CMK (cell line): ENCODE results near the gene FOXO4.

Experiments
- DNase-seq: peaks from one replicate; pipeline ENCODE4 v3.0.0-alpha.2; 2010; ENCODE audit warnings: low read depth

FOXO4 gene

DNA sequence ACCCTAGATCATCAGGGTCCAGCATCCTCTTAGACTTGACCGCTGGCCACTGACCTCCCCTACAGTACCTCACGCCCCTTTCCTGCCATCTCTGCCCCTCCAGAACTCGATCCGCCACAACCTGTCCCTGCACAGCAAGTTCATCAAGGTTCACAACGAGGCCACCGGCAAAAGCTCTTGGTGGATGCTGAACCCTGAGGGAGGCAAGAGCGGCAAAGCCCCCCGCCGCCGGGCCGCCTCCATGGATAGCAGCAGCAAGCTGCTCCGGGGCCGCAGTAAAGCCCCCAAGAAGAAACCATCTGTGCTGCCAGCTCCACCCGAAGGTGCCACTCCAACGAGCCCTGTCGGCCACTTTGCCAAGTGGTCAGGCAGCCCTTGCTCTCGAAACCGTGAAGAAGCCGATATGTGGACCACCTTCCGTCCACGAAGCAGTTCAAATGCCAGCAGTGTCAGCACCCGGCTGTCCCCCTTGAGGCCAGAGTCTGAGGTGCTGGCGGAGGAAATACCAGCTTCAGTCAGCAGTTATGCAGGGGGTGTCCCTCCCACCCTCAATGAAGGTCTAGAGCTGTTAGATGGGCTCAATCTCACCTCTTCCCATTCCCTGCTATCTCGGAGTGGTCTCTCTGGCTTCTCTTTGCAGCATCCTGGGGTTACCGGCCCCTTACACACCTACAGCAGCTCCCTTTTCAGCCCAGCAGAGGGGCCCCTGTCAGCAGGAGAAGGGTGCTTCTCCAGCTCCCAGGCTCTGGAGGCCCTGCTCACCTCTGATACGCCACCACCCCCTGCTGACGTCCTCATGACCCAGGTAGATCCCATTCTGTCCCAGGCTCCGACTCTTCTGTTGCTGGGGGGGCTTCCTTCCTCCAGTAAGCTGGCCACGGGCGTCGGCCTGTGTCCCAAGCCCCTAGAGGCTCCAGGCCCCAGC, 5.2 kb downstream of the FOXO4 start:
- DNase-seq = no peak

DNA sequence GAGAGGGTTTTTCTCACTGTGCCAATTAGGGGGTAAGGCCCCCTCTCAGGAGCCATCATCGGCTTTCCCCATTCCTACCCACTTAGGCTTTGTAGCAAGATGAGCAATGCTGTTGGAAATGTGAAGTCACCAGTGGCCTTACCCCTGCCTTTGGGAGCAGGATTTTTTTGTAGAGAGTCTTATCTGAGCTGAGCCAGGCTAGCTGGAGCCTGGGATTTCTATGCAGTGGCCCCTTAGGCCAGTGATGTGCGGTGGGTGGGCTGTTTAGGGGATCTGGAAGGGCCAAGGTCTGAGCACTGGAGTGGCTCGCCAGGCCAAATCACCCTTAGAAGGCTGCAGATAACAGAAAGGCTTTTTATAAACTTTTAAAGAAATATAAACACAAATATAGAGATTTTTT, 6.6 kb downstream of the FOXO4 start:
- no peak for DNase-seq

DNA sequence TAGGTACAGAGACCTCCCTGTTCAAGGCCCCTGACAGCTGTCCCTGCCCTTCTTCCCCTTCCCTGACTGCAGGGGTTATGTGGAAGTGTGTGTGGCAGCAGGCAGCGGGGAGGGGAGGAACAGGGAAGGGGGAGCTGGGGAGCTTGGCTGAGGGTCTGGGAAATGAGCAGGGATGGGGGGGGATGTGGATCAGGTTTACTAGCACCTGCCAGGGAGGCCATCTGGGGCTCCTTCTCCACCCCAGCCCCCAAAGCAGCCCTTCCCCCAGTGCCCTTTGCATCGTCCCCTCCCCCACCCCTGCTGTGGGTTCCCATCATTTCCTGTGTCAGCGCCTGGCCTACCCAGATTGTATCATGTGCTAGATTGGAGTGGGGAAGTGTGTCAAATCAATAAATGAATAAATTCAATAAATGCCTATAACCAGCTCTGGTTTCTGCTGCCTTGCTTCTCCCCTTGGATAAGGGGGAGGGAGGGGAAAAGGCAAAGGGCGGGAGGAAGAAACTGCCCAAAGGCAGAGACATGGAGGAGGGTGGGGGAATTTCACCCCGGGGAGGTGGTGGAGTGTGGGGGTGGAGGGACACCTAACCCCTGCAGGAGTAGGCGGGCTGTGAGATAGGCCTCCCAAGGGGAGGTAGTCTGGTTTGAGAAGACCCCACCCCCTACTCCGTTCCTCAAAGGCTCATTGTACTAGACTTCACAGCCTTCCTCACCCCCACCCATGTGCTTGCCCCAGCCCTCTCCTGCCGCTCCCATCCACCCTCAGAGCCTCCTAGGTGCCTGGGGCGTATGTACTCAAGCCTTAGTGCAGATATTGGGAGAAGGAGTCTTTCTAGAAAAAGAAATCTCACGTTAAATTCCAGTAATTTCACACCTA, 7.7 kb downstream of the FOXO4 start:
- DNase-seq = peak; percentile 49

DNA sequence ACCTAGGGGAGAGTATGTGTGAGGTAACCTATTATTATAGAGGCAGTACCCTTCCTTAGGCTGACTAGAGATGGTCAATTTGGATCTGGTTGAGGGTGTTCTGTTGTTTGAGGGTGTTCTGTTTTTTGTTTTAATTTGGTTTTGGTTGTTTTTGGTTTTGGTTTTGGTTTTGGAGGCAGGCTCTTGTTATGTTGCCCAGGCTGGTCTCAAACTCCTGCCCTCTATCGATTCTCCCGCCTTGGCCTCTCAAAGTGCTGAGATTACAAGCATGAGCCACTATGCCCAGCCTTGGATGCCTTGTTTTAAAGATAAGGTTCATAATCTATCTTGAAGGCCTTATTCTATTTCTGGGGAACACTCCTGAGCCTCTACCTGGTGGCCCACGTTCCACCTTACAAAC, 10.0 kb downstream of the FOXO4 start:
- no peak for DNase-seq

DNA sequence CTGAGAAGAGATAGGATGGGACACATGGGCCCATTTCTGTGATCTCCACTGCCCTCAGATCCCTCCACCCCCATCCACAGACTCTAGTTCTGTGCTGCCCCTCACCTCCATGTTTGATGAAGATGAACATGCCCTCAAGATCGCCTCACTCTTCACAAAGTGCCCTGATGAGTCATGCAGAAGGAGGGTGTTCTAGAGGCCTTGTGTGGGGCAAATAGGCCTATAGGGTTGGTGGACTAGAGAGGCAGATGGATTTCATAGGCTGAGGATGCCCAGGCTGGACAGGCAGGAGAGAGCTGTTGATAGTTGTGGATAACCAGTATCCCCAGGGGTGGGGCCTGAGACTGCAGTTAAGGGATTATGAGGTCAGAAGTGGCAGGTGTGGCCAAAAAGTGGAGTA, 10.8 kb downstream of the FOXO4 start, which contains the start of gene CXorf65:
Gene CXorf65 (minus strand): TSS at position 314 of the 400 bp plus-strand sequence. CDS start 184 bp downstream, at position 130.
- no peak for DNase-seq

DNA sequence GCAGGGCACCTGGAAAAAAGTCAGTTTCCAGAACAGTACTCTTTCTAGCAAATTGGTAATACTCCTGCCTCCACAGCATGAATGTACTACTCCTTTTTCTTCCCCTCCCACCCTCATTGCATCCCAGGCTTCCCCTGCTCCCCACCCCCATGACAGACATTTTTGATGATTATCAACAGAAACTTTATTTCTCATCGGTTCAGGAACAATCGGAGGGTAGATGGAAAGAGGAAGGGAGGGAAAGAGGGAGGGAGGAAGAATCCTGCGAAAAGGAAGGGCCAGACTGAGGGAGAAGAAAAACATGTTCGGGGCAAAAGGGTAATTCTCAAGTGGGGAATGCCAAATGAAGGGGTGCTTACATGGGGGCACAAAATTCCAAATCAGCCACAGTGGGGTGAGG, 11.6 kb downstream of the FOXO4 start:
- DNase-seq = no peak

DNA sequence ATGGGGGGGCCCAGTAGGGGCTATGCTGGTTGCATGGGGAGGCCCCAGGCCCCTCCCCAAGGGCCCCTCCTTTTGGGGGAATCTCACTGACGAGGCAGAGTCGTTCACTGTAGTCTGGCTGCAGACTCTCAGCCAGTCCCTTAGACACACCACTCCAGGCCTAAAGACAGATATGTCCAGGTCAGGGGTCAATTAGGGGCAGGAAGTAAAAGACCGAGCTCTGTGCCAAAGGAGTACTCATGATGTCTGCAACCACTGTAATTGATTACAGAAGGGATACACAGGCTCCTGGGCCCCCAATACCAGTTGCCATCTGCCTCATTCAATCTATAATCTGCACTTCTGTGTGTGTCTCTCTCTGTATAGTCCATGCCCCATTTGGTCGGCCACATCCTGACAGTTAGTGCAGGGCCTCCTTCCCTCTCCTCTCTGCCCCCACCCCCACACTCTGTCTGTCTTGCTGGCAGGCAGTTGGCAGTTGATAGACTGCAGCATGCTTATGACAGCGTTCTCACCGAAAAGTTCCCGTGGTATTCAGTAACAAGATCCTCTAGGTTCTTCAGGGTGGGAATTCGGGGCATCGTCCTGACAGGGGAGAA, 12.2 kb downstream of the FOXO4 start:
- DNase-seq = no peak

DNA sequence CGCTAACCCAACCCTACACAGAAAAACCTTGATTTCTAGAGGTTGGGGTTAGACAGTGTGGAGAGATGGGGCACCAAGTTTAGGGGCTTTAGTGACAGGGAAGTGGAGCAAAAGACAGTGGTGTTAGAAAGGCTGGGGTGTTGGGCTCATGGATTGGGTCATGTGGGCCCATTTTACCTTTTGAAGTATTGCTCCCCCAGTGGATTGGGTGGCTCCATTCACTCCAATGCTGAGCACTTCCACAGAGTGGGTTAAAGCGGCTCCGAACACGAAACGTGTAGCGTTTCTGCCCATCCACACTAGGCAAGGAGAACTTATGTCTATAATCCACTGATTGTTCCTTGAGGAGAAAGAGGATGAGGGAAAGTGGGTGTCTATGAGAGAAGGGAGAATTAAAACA, 13.4 kb downstream of the FOXO4 start:
- no peak for DNase-seq

DNA sequence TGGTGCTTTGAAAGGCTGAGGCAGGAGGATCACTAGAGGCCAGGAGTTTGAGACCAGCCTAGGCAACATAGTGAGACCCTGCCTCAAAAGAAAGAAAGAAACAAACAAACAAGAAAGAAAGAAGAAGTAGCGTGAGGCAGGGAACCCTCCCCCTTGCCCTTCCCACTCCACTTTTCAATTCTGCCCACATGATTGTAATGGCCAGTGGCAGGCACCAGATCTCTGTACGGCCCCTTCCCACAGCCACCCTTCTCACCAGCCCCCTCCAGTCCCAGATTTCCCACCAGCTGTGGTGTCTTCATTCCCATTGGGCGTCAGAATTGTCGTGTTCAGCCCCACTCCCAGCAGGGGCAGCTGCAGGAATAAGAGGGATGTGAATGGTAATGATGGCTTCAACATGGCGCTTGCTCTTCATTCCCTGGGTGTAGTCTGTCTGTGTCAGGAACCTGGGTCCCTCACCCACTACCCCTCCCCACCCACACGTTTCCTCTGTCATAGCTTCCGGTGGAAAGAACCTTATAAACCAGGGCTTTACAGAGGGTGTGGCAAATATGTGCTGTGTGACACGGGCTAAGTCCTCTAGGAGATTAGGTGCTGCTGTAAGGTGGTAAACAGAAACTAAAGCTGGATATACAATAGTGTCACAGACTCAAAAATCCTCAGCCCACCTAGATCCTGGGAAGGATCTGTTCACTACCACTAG, 15.6 kb downstream of the FOXO4 start, which contains the start of gene IL2RG:
Gene IL2RG (minus strand): TSS at position 437 of the 703 bp plus-strand sequence. CDS start 38 bp downstream, at position 399.
- peak; percentile 60 for DNase-seq

DNA sequence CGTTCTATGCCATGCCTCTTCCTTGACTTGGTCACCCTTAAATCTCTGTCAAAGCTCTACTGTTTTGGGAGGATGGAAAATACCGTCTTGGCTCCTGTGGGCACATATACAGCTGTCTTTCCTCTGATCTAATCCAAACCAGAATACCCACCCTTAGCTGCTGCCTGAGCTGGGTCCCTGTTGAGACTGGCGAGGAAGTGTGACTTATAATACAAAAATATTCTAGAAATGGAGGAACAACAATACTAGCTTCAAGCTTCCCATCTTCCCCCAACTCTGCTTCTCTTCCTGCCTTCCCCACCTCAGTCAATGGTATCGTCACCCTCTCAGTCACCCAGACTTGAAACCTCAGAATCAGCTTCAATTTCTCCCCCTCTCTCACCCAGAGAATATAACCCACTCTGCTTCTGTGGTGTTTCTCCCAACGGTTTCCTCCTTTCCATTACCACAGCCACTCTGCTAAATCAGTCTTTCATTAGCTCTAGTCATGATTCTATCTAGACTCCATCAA, 16.3 kb downstream of the FOXO4 start:
- no peak for DNase-seq

DNA sequence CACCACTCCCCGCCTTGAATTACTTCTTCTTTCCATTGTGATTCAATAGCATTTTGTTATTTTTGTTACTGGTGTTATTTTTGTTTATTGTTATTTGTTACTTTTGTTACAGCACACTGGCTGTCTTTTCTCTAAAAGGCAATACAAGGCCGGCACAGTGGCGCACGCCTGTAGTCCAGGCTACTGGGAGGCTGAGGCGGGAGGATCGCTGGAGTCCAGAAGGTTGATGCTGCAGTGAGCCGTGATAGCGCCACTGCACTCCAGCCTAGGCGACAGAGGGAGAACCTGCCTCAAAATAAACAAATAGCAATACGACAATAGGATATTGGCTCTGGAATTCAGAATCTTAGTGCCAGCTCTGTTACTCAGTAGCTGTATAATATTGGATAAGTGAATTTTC, 21.7 kb downstream of the FOXO4 start:
- no peak for DNase-seq

DNA sequence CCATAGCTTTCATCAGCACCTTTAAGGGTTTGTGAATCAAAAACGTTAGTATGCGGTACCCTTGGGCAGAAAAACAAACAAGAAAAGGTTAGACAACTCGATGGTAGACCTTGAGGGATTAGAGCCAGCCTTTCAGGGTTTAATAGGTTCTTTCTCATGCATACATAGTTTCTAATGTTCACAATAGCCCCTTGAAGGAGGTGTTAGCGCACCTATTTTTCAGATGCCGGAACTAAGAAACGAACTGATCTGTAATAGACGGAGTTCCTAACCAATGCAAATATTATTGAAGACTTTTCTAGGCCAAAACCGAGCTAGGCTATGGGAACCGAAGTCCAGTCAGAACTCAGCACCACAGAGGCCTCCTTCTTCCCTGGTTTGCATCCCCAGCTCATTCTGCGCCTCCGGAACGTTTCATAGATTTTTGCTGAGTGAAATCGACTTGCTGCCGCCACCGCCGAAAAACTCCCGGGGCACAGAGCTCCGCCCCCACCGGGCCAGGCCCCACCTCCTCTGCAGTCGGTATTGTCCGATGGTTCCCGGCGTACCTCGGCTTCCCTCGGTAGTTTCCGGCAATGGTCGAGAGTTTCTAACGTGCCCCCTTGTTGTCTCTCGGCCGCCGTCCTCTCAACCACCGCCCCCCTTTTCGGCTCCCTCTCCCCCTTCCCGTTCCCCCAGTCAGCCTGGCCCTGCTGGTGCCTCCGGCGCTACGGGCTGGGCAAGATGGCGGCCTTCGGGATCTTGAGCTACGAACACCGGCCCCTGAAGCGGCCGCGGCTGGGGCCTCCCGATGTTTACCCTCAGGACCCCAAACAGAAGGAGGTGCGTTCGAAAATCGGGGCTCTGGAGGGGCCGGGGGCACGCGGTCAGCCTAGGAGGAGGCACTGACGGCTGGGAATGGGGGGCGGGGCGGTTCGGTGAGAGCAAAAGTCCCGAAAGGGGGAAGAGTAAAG, 22.7 kb downstream of the FOXO4 start, which contains the start of gene MED12:
Gene MED12 (plus strand): TSS at position 565 of the 953 bp plus-strand sequence. CDS start 159 bp downstream, at position 724.
- DNase-seq = peak; percentile 59

DNA sequence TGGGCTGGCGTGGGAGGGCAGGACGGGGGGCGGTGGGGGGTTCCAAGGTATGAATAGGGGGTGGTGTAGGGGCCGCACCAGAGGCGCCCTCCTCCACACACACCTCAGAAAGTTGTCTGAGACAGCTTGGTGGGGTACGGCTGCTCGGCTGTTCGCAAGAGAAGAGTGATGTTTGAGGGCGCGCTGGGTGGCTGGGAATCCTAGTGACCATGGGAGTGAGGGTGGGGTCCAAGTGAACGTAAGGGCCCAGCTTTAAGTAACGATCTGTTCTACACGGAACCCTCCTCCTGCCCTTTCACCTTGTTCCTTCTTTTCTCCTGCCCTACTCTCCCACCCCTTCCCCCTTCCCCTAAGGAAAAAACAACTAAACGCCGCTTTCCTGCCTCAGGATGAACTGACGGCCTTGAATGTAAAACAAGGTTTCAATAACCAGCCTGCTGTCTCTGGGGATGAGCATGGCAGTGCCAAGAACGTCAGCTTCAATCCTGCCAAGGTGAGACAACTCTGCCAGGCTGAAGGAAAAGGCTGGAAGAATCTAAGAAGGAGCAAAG, 23.4 kb downstream of the FOXO4 start:
- DNase-seq = no peak

DNA sequence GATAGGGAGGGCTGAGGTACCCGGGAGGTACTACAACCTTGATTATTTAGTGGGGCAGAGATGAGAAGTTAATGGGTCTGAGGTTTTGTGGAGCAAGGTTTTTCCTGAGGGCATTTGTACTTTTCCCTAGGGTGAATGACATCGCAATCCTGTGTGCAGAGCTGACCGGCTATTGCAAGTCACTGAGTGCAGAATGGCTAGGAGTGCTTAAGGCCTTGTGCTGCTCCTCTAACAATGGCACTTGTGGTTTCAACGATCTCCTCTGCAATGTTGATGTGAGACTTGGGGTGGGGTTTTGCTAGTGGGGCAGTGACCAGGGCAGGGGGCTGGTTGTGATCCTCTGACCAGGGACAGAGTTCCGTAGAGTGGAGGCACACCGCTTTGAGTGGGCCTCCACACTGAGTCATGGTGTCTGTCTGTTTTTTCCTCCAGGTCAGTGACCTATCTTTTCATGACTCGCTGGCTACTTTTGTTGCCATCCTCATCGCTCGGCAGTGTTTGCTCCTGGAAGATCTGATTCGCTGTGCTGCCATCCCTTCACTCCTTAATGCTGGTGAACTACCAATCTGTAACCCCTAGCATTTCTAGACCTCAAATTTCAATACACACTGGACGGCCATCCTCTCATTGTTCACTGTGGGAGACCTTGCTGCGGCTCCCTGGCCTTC, 32.6 kb downstream of the FOXO4 start:
- DNase-seq = no peak

DNA sequence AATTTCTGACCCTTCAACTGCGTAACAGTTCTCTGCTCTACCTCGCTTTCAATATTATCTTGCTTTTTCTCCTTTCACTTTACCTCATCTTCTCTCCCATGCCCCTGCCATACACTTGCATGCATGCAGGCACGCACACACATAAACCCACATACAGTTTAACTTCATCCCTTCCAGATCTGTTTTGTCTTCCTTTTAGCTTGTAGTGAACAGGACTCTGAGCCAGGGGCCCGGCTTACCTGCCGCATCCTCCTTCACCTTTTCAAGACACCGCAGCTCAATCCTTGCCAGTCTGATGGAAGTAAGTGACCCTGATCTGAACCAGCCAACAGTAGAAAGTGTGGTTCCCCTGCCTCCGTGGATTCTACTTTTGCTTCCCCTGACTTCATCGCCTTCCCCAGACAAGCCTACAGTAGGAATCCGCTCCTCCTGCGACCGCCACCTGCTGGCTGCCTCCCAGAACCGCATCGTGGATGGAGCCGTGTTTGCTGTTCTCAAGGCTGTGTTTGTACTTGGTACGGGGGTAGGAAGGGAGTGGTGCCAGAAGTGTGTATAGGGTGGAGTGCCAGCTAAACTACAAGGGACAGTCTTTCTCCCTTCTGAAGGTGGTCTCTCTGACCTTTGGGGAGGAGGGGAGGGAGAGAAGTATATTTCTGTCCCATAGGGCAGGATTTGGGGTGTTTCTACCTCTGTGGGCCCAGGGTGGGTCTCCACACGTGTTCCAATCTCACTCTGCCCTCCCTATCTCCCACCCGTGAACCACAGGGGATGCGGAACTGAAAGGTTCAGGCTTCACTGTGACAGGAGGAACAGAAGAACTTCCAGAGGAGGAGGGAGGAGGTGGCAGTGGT, 33.5 kb downstream of the FOXO4 start:
- DNase-seq = no peak

DNA sequence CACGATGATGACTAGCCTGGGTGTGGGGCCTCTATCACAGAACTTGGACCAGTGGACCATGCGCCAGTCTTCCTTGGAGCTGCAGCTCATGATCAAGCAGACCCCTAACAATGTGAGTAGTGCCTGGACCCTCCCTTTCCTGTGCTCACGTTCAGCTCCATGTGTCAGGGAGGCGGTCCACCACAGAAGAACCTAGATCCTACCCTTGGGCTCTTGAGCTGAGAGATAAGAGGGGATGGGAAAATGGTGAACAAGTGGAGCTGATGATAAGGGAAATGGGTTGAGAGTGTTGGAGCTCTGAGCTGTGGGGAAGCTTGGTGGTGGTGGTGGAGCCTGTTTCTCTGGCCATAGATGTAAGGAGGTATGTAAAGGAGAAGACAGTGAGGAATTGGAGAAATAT, 35.9 kb downstream of the FOXO4 start:
- DNase-seq = peak; percentile 60

DNA sequence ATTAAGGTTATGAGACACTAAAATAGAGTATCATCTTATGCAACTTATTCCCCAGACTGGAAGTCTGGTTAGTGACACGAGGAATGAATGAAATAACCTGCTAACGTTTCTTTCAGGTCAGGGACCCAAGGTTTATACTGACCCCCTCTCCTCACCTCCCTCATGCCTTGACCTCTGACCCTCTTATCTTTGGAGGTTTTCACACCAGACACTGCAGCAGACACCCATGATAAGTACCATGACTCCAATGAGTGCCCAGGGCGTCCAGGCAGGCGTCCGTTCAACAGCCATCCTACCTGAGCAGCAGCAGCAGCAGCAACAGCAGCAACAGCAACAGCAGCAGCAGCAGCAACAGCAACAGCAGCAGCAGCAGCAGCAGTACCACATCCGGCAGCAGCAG, 44.8 kb downstream of the FOXO4 start:
- no peak for DNase-seq

DNA sequence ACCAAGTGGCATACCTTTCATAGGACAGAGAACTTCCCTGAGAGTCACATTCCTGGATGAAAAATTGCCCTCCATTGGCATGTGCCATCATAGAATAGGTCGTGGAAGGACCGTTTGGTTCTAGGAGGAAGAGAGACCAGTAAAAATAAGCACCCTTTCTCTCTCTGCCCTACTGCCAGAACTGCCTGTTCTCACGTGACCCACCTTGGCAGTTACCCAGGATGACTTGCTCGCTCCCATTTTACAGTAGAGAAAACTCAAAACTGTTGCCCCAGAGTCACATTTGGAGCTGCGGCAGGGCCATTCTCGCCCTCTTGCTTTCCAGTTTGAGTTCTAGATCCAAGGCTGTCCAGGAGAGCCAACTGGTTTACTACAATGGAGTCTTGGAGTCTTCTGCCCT, 47.9 kb downstream of the FOXO4 start:
- DNase-seq = no peak
